Breast epithelium (tissue), 4 donors: ENCODE results near the gene FNDC3A. TPM values are rescaled to one million over a fixed set of nuclear protein-coding genes. Genes with fewer than 3 reads are reported as not detected.

Experiments
- DNase-seq, 2 donors: peaks; one replicate each; pipeline ENCODE4 v3.0.0-alpha.2; 2019; ENCODE audit warnings: low spot score in 2 of 2
- H3K27ac ChIP-seq, 2 donors: fragments of 200-600 bp; sonication (generic) in 1 of 2; one replicate each; pipeline ENCODE4 v1.5.1; 2016 to 2019; ENCODE audit warnings: mild to moderate bottlenecking in 1 of 2
- H3K27me3 ChIP-seq, 2 donors: fragments of 200-600 bp; sonication (generic) in 1 of 2; one replicate each; pipeline versions ENCODE4 v1.5.1 to v1.6.0; 2017 to 2019; ENCODE audit warnings: control low read depth in 1 of 2, mild to moderate bottlenecking in 1 of 2
- H3K36me3 ChIP-seq: fragments of 200-600 bp; one replicate; pipeline ENCODE4 v1.5.1; 2019
- H3K4me1 ChIP-seq, 2 donors: fragments of 200-600 bp; sonication (generic); one replicate each; pipeline ENCODE4 v1.5.1; 2016 to 2019; ENCODE audit warnings: control low read depth in 1 of 2
- H3K4me3 ChIP-seq, 3 donors: fragments of 200-600 bp; sonication (generic); 1 replicate in 2 of 3; 2 replicates in 1 of 3; pipeline ENCODE4 v1.5.1; 2016 to 2019; ENCODE audit warnings: mild to moderate bottlenecking in 3 of 3, moderate library complexity in 2 of 3
- H3K9me3 ChIP-seq, 2 donors: fragments of 200-600 bp; sonication (generic) in 1 of 2; one replicate each; pipeline ENCODE4 v1.5.1; 2016 to 2019; ENCODE audit warnings: control low read depth in 1 of 2
- POLR2A ChIP-seq: fragments of 450-650 bp; IDR thresholded peaks from one replicate; pipeline ENCODE4 v1.6.1; 2016; ENCODE audit warnings: antibody characterized with exemption, mild to moderate bottlenecking, moderate library complexity
- POLR2AphosphoS5 ChIP-seq, 3 donors: sonication (generic); formaldehyde crosslinking; IDR thresholded peaks; one replicate each; pipeline ENCODE4 v1.6.1; 2017; ENCODE audit warnings: antibody characterized with exemption in 3 of 3
- intact Hi-C: fragments of 100-400 bp; cut with DNase I; formaldehyde crosslinking; loops from one replicate; pipeline ENCODE4 v1.15.1; 2023; ENCODE audit warnings: low total_unique reads
- total RNA-seq, 3 donors: library from RNA; depleted of rRNA; stranded (reverse); fragments of >200 nt; gene quantifications; one replicate each; pipeline ENCODE4 v1.1.0, GENCODE V29; 2016
- TF ChIP-seq, protein P1 (sequence below), 3 donors: fragments of 450-650 bp; IDR thresholded peaks; one replicate each; pipeline ENCODE4 v1.5.1; 2016 to 2017; ENCODE audit warnings: antibody characterized with exemption in 3 of 3, mild to moderate bottlenecking in 3 of 3, moderate library complexity in 3 of 3

The FNDC3A gene
- total RNA-seq, 3 donors from 2014 or later: 45.3 to 85.8 (median 57.7) TPM

DNA sequence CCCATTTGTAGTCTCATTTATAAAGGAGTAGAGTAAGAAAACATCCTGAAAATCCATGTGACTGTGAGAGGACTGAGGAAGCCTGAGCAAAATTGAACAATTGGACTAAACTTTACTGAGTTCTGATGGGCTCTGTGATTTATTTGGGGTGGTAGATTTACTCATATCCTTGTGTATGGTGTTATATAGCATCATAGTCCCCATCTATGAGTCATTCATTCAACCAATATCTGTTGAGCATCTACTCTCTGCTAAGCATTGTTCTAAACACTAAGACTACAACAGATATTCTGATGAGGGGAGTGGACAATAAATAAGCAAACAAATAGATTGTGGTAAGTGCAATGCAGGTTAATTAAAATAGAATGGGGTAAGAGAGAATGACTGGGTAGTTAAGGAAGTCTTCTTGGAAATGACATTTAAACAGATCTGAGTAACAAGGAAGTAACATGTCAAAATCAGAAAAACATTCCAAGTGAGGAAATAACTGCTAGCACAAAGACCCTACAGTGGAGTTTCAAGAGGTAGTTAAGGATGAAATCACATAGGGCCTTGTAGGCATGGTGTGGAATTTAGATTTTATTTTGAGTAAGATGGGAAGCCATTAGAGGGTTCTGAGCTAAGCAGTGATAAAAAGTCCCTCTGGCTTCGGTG, 208.1 kb downstream of the FNDC3A start:
- Histone ChIP-seq H3K9me3 (no peaks in the 10 kb centered on the region), H3K27me3 (no peaks in the 10 kb centered on the region), H3K4me1 (no peaks in the 10 kb centered on the region), H3K36me3 (no peaks in the 10 kb centered on the region), H3K4me3 (no peak overlapping the region), H3K27ac (no peak overlapping the region)
- intact Hi-C loops: no loop called here
- no peak for DNase-seq
- TF ChIP-seq, protein P1, sequence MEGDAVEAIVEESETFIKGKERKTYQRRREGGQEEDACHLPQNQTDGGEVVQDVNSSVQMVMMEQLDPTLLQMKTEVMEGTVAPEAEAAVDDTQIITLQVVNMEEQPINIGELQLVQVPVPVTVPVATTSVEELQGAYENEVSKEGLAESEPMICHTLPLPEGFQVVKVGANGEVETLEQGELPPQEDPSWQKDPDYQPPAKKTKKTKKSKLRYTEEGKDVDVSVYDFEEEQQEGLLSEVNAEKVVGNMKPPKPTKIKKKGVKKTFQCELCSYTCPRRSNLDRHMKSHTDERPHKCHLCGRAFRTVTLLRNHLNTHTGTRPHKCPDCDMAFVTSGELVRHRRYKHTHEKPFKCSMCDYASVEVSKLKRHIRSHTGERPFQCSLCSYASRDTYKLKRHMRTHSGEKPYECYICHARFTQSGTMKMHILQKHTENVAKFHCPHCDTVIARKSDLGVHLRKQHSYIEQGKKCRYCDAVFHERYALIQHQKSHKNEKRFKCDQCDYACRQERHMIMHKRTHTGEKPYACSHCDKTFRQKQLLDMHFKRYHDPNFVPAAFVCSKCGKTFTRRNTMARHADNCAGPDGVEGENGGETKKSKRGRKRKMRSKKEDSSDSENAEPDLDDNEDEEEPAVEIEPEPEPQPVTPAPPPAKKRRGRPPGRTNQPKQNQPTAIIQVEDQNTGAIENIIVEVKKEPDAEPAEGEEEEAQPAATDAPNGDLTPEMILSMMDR (IDR thresholded peaks at IDR 0.05): no peak
- TF ChIP-seq POLR2AphosphoS5 (IDR thresholded peaks at IDR 0.05): no peak
- no peak for TF ChIP-seq POLR2A

DNA sequence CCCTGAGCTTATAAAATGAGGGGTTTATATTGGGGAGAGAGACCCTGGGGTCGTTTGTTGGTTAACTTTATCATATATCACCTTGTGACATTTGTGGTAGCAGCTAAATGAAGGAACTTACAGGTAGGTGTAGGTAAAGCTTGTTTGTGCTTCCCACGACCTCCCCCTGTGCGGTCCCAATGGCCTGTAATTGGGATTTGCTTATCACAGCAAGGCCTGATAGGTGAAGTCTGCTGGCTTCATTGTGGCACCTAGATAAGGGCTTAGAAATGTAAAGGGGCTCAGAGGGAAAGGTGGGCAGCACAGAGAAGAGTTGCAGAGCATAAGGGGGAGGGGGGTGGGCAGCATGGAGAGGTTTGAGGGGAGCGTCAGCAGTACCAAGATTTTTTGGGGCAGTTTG, 208.9 kb downstream of the FNDC3A start:
- no peak overlapping the region for H3K4me3 ChIP-seq
- H3K4me1 ChIP-seq: no peaks in the 10 kb centered on the region
- no peak for DNase-seq
- TF ChIP-seq, protein P1 (IDR thresholded peaks at IDR 0.05): no peak
- no peak for TF ChIP-seq POLR2AphosphoS5 (IDR thresholded peaks at IDR 0.05)
- TF ChIP-seq POLR2A: no peak
- intact Hi-C loops: no loop called here
- no peak overlapping the region for H3K27ac ChIP-seq
- H3K9me3 ChIP-seq: no peaks in the 10 kb centered on the region
- H3K27me3 ChIP-seq: no peaks in the 10 kb centered on the region
- H3K36me3 ChIP-seq: no peaks in the 10 kb centered on the region

DNA sequence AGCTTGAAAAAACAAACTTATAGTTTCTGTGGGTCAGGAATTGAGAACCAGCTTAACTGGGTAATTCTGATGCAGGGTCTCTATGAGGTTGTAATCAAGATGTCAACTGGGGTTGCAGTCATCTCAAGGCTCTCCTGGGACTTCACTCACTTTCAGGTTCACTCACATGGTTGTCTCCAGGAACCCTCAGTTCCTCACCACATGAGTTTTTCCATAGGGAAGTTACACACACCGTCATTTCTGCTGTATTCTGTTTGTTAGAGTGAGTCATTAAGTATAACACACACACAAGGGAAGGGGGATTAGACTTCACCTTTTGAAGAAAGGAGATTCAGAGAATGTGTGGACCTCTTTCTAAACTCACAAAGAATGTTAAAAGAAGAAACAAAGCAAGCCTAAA, 209.6 kb downstream of the FNDC3A start:
- Histone ChIP-seq H3K4me1 (no peaks in the 10 kb centered on the region), H3K9me3 (no peaks in the 10 kb centered on the region), H3K27me3 (no peaks in the 10 kb centered on the region), H3K27ac (no peak overlapping the region), H3K4me3 (no peak overlapping the region), H3K36me3 (no peaks in the 10 kb centered on the region)
- no peak for DNase-seq
- TF ChIP-seq POLR2A (no peak), POLR2AphosphoS5 (IDR thresholded peaks at IDR 0.05) (no peak)
- TF ChIP-seq, protein P1 (IDR thresholded peaks at IDR 0.05): no peak
- intact Hi-C loops: no loop called here

DNA sequence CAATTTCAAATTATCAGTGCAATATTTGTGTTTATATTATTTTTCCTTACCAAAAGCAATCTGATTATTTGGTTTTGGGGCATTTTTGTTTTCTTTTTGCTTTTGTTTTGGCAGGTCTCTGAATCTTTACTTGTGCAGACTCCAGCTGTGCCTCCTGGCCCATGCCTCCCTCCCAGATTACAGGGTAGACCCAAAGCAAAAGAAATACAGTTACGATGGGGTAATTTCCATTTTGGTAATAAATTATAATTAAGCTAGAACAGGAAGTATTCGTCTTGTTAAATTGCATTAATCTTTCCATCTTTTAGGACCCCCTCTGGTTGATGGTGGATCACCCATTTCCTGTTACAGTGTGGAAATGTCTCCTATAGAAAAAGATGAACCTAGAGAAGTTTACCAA, 215.2 kb downstream of the FNDC3A start:
- Histone ChIP-seq H3K27ac (no peak overlapping the region), H3K4me1 (no peaks in the 10 kb centered on the region), H3K36me3 (no peaks in the 10 kb centered on the region), H3K4me3 (no peak overlapping the region), H3K9me3 (no peaks in the 10 kb centered on the region), H3K27me3 (no peaks in the 10 kb centered on the region)
- no peak for DNase-seq
- intact Hi-C loops: no loop called here
- TF ChIP-seq POLR2AphosphoS5 (IDR thresholded peaks at IDR 0.05) (no peak), POLR2A (no peak)
- TF ChIP-seq, protein P1 (IDR thresholded peaks at IDR 0.05): no peak

DNA sequence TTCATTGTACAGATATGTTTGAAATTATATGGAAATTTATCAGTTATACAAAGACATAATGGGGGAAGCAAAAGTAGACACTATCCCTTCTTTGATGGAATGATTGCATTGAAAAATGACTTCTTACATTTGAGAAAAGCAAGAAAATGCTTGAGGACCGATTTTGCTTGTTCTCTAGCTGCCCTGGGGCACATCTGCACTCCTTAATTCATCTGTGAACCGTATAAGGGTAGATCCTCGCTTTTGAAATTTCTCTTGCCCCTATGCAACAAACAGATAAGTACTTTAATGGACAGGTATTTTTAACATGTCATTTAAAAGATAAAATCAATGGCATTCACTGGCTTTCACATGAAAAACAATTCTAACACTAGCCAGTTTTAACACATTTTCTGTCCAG, 230.9 kb downstream of the FNDC3A start:
- H3K4me3 ChIP-seq: no peak overlapping the region
- no peak for TF ChIP-seq POLR2AphosphoS5 (IDR thresholded peaks at IDR 0.05)
- TF ChIP-seq, protein P1 (IDR thresholded peaks at IDR 0.05): no peak
- no peak for TF ChIP-seq POLR2A
- H3K27me3 ChIP-seq: no peaks in the 10 kb centered on the region
- H3K4me1 ChIP-seq: no peaks in the 10 kb centered on the region
- H3K9me3 ChIP-seq: no peaks in the 10 kb centered on the region
- intact Hi-C loops: no loop called here
- DNase-seq: no peak
- H3K36me3 ChIP-seq: no peaks in the 10 kb centered on the region
- H3K27ac ChIP-seq: no peak overlapping the region
